Measurements from ENCODE around the gene KRTAP12-4.

DNA sequence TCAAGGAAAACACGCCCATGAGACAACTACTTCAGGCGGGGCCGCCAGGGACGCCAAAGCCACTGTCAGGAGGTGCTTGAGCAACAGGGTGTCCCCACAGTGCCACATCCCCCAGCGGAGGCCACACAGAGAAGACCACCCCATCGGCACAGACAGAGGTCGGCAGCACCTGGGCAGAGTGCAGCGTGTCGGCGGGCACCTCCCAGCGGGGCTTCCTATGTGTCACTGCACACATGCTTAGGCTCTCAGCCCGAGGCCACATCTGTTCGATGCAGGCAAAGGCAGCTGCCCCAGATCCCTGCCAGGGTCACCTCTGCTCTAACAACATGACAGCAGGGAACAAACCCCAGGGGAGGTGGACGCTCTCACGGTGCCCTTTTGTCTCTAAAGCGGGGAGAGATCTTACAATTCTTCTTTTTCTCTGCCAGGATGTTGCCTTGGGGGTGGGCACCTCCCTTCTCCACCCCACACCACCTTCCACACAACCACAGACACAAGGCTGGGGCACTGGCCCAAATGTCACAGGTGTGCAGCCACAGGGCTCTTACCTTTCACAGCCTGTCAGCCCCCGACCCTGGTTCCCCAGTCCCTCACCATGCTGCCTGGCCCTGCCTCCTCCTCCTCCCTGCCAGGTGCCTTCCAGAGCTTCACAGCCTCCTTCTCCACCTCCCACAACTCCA lies 38.4 kb downstream of the KRTAP12-4 start:
- TF ChIP-seq CTCF (IDR thresholded peaks at IDR 0.05): no peak
- TF ChIP-seq POLR2A (IDR thresholded peaks at IDR 0.05): no peak
